Inferior parietal cortex (tissue), 1 donor: ENCODE measurements around the gene ABCD1.
"Not testable (repeated sequence)": the region's sequence is repeated elsewhere in the genome, so short reads cannot be mapped to it uniquely, and the experiment has no call there.

Experiments used
- DNase-seq: peaks from one replicate; pipeline ENCODE4 v3.0.0-alpha.2; 2016; ENCODE audit errors: extremely low spot score

ABCD1 gene

GRCh38 chrX:153734871-153735270, 10.2 kb downstream of the ABCD1 start:
- no peak for DNase-seq

GRCh38 chrX:153735274-153735673, 10.6 kb downstream of the ABCD1 start:
- DNase-seq: no peak

- no peak for DNase-seq
Measured at GRCh38 chrX:153736071-153736820, 11.6 kb downstream of the ABCD1 start.

- DNase-seq: no peak
Measured at GRCh38 chrX:153736871-153737441, 12.3 kb downstream of the ABCD1 start.

GRCh38 chrX:153738056-153738605, 13.5 kb downstream of the ABCD1 start:
- DNase-seq: no peak

GRCh38 chrX:153739754-153740486, 15.3 kb downstream of the ABCD1 start:
- DNase-seq: no peak

GRCh38 chrX:153740631-153741222, 16.1 kb downstream of the ABCD1 start:
- no peak for DNase-seq

- DNase-seq: no peak
Measured at GRCh38 chrX:153741446-153741845, 16.8 kb downstream of the ABCD1 start.

GRCh38 chrX:153742111-153742510, 17.5 kb downstream of the ABCD1 start:
- DNase-seq: not testable (repeated sequence)

GRCh38 chrX:153742796-153743467, 18.3 kb downstream of the ABCD1 start:
- not testable (repeated sequence) for DNase-seq

- DNase-seq: not testable (repeated sequence)
Measured at GRCh38 chrX:153743468-153744209, 19.0 kb downstream of the ABCD1 start.

- no peak for DNase-seq
Measured at GRCh38 chrX:153744210-153745066, 19.8 kb downstream of the ABCD1 start.

GRCh38 chrX:153745067-153745433, 20.4 kb downstream of the ABCD1 start:
- DNase-seq: not testable (repeated sequence)

GRCh38 chrX:153746359-153746758, 21.7 kb downstream of the ABCD1 start:
- DNase-seq: no peak

GRCh38 chrX:153746991-153747390, 22.3 kb downstream of the ABCD1 start:
- not testable (repeated sequence) for DNase-seq

GRCh38 chrX:153749017-153749416, 24.4 kb downstream of the ABCD1 start:
- DNase-seq: not testable (repeated sequence)

GRCh38 chrX:153750127-153750774, 25.6 kb downstream of the ABCD1 start:
- DNase-seq: no peak

GRCh38 chrX:153755136-153755535, 30.5 kb downstream of the ABCD1 start:
- DNase-seq: no peak

GRCh38 chrX:153761863-153762262, 37.2 kb downstream of the ABCD1 start:
- no peak for DNase-seq
